Ramos (cell line): Measurements from ENCODE around the gene HHAT.
"Not testable (repeated sequence)": the region's sequence is repeated elsewhere in the genome, so short reads cannot be mapped to it uniquely, and the experiment has no call there.

ENCODE experiments used
- in situ Hi-C: fragments of 300-500 bp; cut with MboI; formaldehyde crosslinking; loops from one replicate; pipeline ENCODE4 v1.14.3; 2022; ENCODE audit warnings: low sequenced_read_pairs; ENCODE audit not compliant: unreplicated experiment

HHAT gene

GRCh38 chr1:210347112-210347511 is 18.4 kb downstream of the HHAT start:
- in situ Hi-C loops: no loop called here

- in situ Hi-C loops: no loop called here
Measured at GRCh38 chr1:210351496-210351895, 22.8 kb downstream of the HHAT start.

GRCh38 chr1:210352575-210352974 is 23.9 kb downstream of the HHAT start:
- in situ Hi-C loops: no loop called here

GRCh38 chr1:210354305-210354704 is 25.6 kb downstream of the HHAT start:
- in situ Hi-C loops: not testable (repeated sequence)

GRCh38 chr1:210358626-210359025 is 29.9 kb downstream of the HHAT start:
- in situ Hi-C loops: no loop called here

GRCh38 chr1:210359255-210359654 is 30.6 kb downstream of the HHAT start:
- in situ Hi-C loops: no loop called here

GRCh38 chr1:210360852-210361477 is 32.3 kb downstream of the HHAT start:
- in situ Hi-C loops: no loop called here

GRCh38 chr1:210361665-210362064 is 33.0 kb downstream of the HHAT start:
- in situ Hi-C loops: no loop called here

GRCh38 chr1:210362526-210362925 is 33.8 kb downstream of the HHAT start:
- in situ Hi-C loops: no loop called here

GRCh38 chr1:210363119-210363518 is 34.4 kb downstream of the HHAT start:
- in situ Hi-C loops: no loop called here

GRCh38 chr1:210364479-210364878 is 35.8 kb downstream of the HHAT start:
- in situ Hi-C loops: no loop called here

GRCh38 chr1:210366767-210367166 is 38.1 kb downstream of the HHAT start:
- in situ Hi-C loops: no loop called here

GRCh38 chr1:210367566-210367965 is 38.9 kb downstream of the HHAT start:
- in situ Hi-C loops: no loop called here

- in situ Hi-C loops: no loop called here
Measured at GRCh38 chr1:210369425-210369824, 40.7 kb downstream of the HHAT start.

- in situ Hi-C loops: no loop called here
Measured at GRCh38 chr1:210371916-210372315, 43.2 kb downstream of the HHAT start.

- in situ Hi-C loops: no loop called here
Measured at GRCh38 chr1:210372491-210372890, 43.8 kb downstream of the HHAT start.

- in situ Hi-C loops: no loop called here
Measured at GRCh38 chr1:210372931-210373627, 44.4 kb downstream of the HHAT start.

- in situ Hi-C loops: no loop called here
Measured at GRCh38 chr1:210373628-210373877, 44.9 kb downstream of the HHAT start.

- in situ Hi-C loops: no loop called here
Measured at GRCh38 chr1:210373878-210374599, 45.3 kb downstream of the HHAT start.

GRCh38 chr1:210374600-210374953 is 45.9 kb downstream of the HHAT start:
- in situ Hi-C loops: no loop called here

- in situ Hi-C loops: no loop called here
Measured at GRCh38 chr1:210376836-210377372, 48.2 kb downstream of the HHAT start.
